ENCODE data around the gene KISS1R.

The KISS1R gene

GRCh38 chr19:960020-960419, 42.9 kb downstream of the KISS1R start:
- Histone ChIP-seq H3K9ac (ENCODE audit: low read length) (no peak overlapping the region), H3K4me1 (ENCODE audit: low read length) (peaks cover 4% of the 10 kb centered on the region), H3K4me3 (ENCODE audit: low read length) (no peak overlapping the region), H3K27ac (ENCODE audit: low read length) (no peak overlapping the region), H3K27me3 (ENCODE audit: low read depth, low read length) (no peaks in the 10 kb centered on the region), H4K20me1 (ENCODE audit: insufficient read depth, low read length) (peaks cover 32% of the 10 kb centered on the region; the same call in 1 of the 2 replicates), H3K9me3 (ENCODE audit: insufficient read depth, low read length) (no peaks in the 10 kb centered on the region), H3K4me2 (ENCODE audit: low read length) (no peak overlapping the region), H2AFZ (ENCODE audit: low read depth, low read length) (no peak overlapping the region), H3K79me2 (ENCODE audit: low read length) (peaks cover 26% of the 10 kb centered on the region), H3K36me3 (replicated peaks; ENCODE audit: low read depth, low read length) (peaks cover 49% of the 10 kb centered on the region)
- TF ChIP-seq EZH2phosphoT487 (IDR thresholded peaks at IDR 0.05; ENCODE audit: low read depth): no peak
- TF ChIP-seq CTCF (IDR thresholded peaks at IDR 0.05; ENCODE audit: low read depth, low read length): no peak

GRCh38 chr19:960601-960938, 43.4 kb downstream of the KISS1R start:
- H3K27ac ChIP-seq (ENCODE audit: low read length): no peak overlapping the region
- H3K9me3 ChIP-seq (ENCODE audit: insufficient read depth, low read length): no peaks in the 10 kb centered on the region
- peaks cover 28% of the 10 kb centered on the region; the same call in 1 of the 2 replicates for H4K20me1 ChIP-seq (ENCODE audit: insufficient read depth, low read length)
- no peak overlapping the region for H2AFZ ChIP-seq (ENCODE audit: low read depth, low read length)
- H3K79me2 ChIP-seq (ENCODE audit: low read length): peaks cover 20% of the 10 kb centered on the region
- H3K4me3 ChIP-seq (ENCODE audit: low read length): no peak overlapping the region
- no peak overlapping the region for H3K9ac ChIP-seq (ENCODE audit: low read length)
- H3K4me1 ChIP-seq (ENCODE audit: low read length): no peaks in the 10 kb centered on the region
- no peak overlapping the region for H3K4me2 ChIP-seq (ENCODE audit: low read length)
- TF ChIP-seq EZH2phosphoT487 (IDR thresholded peaks at IDR 0.05; ENCODE audit: low read depth): no peak
- no peak for TF ChIP-seq CTCF (IDR thresholded peaks at IDR 0.05; ENCODE audit: low read depth, low read length)
- no peaks in the 10 kb centered on the region for H3K27me3 ChIP-seq (ENCODE audit: low read depth, low read length)
- peaks cover 54% of the 10 kb centered on the region for H3K36me3 ChIP-seq (replicated peaks; ENCODE audit: low read depth, low read length)

DNA sequence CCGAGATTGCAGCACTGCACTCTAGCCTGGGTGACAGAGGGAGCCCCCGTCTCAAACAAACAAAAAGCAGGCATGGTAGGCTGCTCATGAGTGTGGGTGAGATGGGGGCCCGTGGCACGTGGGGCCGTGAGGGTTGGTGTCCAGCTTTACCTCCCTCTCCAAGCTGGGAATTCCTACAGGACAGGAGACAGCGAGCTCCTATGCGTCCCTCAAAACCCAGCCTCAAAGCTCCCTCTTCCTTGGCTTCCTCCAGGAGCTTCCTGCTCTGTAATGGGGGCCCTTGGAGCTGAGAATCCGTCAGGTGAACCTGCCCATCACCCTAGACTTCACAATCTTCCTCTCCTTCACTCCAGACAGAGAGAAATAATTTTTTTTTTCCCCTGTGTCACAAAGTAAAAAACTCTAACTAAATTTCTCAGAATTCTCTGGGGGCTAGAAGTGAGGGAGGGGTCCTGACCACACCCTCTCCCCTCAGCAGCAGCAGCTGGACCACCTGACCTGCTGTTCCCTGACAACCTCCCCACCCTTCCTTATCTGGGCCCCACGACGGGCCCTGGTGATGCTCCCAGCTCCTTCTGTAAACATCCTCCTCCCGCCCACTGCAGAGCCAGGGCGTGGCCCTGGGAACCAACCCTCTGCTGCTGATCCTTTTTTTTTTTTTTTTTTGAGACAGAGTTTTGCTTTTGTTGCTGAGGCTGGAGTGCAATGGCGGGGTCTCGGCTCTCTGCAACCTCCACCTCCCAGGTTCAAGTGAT, 44.9 kb downstream of the KISS1R start:
- Histone ChIP-seq H2AFZ (ENCODE audit: low read depth, low read length) (no peak overlapping the region), H3K9ac (ENCODE audit: low read length) (no peak overlapping the region), H3K4me1 (ENCODE audit: low read length) (no peaks in the 10 kb centered on the region), H3K79me2 (ENCODE audit: low read length) (peaks cover 8% of the 10 kb centered on the region; the same call in 1 of the 2 replicates), H3K27ac (ENCODE audit: low read length) (no peak overlapping the region), H3K27me3 (ENCODE audit: low read depth, low read length) (no peaks in the 10 kb centered on the region), H3K4me2 (ENCODE audit: low read length) (no peak overlapping the region), H3K9me3 (ENCODE audit: insufficient read depth, low read length) (no peaks in the 10 kb centered on the region), H4K20me1 (ENCODE audit: insufficient read depth, low read length) (peaks cover 16% of the 10 kb centered on the region; the same call in 1 of the 2 replicates), H3K36me3 (replicated peaks; ENCODE audit: low read depth, low read length) (peaks cover 62% of the 10 kb centered on the region), H3K4me3 (ENCODE audit: low read length) (no peak overlapping the region)
- TF ChIP-seq CTCF (IDR thresholded peaks at IDR 0.05; ENCODE audit: low read depth, low read length): no peak
- no peak for TF ChIP-seq EZH2phosphoT487 (IDR thresholded peaks at IDR 0.05; ENCODE audit: low read depth)

DNA sequence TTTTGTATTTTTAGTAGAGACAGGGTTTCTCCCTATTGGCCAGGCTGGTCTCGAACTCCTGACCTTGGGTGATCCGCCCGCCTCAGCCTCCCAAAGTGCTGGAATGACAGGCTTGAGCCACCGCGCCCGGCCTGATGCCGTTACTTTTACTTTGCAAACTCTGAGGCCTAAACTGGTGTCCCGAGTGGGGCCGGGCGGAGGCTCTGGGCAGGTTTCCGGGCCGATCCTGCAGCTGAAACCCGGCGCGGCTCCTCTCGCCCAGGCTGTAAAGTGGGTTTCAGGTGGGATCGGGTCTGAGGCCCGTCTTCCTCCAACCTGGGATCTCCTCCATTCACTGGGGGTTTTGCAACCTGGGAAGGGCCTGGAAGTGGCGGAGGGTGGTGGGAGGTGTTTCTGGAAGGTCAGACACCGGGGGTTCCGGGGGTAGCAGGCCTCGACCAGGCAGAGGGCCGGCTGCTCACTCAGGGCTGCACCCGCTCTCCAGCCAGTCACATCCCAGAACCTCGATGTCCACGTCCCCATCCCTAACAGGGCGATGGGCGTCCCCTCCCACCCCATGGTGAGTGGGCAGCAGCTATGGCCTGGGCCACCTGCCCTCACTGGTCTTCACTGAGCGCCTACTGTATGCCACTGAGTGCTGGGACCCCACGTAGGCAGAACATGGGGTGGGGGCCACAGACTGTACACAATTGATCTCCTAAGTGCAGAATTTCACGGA, 45.7 kb downstream of the KISS1R start:
- H3K27ac ChIP-seq (ENCODE audit: low read length): no peak overlapping the region

More for the DNA sequence above, 45.7 kb downstream of the KISS1R start:
- H3K9me3 ChIP-seq (ENCODE audit: insufficient read depth, low read length): no peaks in the 10 kb centered on the region
- no peaks in the 10 kb centered on the region for H3K4me1 ChIP-seq (ENCODE audit: low read length)
- no peak for TF ChIP-seq EZH2phosphoT487 (IDR thresholded peaks at IDR 0.05; ENCODE audit: low read depth)
- TF ChIP-seq CTCF (IDR thresholded peaks at IDR 0.05; ENCODE audit: low read depth, low read length): no peak
- H2AFZ ChIP-seq (ENCODE audit: low read depth, low read length): no peak overlapping the region
- no peaks in the 10 kb centered on the region for H3K27me3 ChIP-seq (ENCODE audit: low read depth, low read length)
- no peak overlapping the region for H3K9ac ChIP-seq (ENCODE audit: low read length)
- H3K4me3 ChIP-seq (ENCODE audit: low read length): no peak overlapping the region
- no peak overlapping the region for H3K4me2 ChIP-seq (ENCODE audit: low read length)
- peaks cover 16% of the 10 kb centered on the region; the same call in 1 of the 2 replicates for H4K20me1 ChIP-seq (ENCODE audit: insufficient read depth, low read length)
- H3K36me3 ChIP-seq (replicated peaks; ENCODE audit: low read depth, low read length): peaks cover 67% of the 10 kb centered on the region
- peaks cover 8% of the 10 kb centered on the region; the same call in 1 of the 2 replicates for H3K79me2 ChIP-seq (ENCODE audit: low read length)
